ENCODE data around the gene ARID1B.

Gene ARID1B

GRCh38 chr6:157201083-157201482, 423.9 kb downstream of the ARID1B start:
- DNase-seq: no peak

- no peak for DNase-seq
Measured at GRCh38 chr6:157203312-157203744, 426.1 kb downstream of the ARID1B start.

- DNase-seq: no peak
Measured at GRCh38 chr6:157203764-157204163, 426.6 kb downstream of the ARID1B start.

- no peak for DNase-seq
Measured at GRCh38 chr6:157205473-157206358, 428.5 kb downstream of the ARID1B start.

- DNase-seq: no peak
Measured at GRCh38 chr6:157206359-157206815, 429.2 kb downstream of the ARID1B start.

GRCh38 chr6:157207521-157208076, 430.4 kb downstream of the ARID1B start:
- DNase-seq: no peak

- no peak for DNase-seq
Measured at GRCh38 chr6:157209865-157210530, 432.8 kb downstream of the ARID1B start.

GRCh38 chr6:157210954-157211353, 433.8 kb downstream of the ARID1B start:
- no peak for DNase-seq

- no peak for DNase-seq
Measured at GRCh38 chr6:157211603-157212455, 434.7 kb downstream of the ARID1B start.

GRCh38 chr6:157213426-157213825, 436.2 kb downstream of the ARID1B start:
- DNase-seq: no peak

- DNase-seq: no peak
Measured at GRCh38 chr6:157213907-157214565, 436.9 kb downstream of the ARID1B start.

GRCh38 chr6:157215717-157216116, 438.5 kb downstream of the ARID1B start:
- no peak for DNase-seq

- DNase-seq: no peak
Measured at GRCh38 chr6:157216570-157216969, 439.4 kb downstream of the ARID1B start.

- DNase-seq: no peak
Measured at GRCh38 chr6:157217198-157217893, 440.2 kb downstream of the ARID1B start.

GRCh38 chr6:157217894-157218370, 440.8 kb downstream of the ARID1B start:
- no peak for DNase-seq

- no peak for DNase-seq
Measured at GRCh38 chr6:157218371-157219198, 441.4 kb downstream of the ARID1B start.

GRCh38 chr6:157219201-157220200, 442.3 kb downstream of the ARID1B start:
- DNase-seq: no peak

GRCh38 chr6:157220485-157220884, 443.3 kb downstream of the ARID1B start:
- no peak for DNase-seq
